Neuronal stem cell (in vitro differentiated cells): ENCODE measurements around the gene TGFBR2.

Experiments
- DNase-seq: peaks from one replicate; pipeline ENCODE4 v3.0.0-alpha.2; 2013; ENCODE audit warnings: low spot score
- H2AFZ ChIP-seq: one replicate; pipeline ENCODE4 v1.6.1; 2013; ENCODE audit warnings: mild to moderate bottlenecking, low read length, inconsistent platforms
- H2AK5ac ChIP-seq: 2 replicates; pipeline ENCODE4 v1.6.1; 2013; ENCODE audit warnings: low read depth, mild to moderate bottlenecking, inconsistent platforms, low read length, moderate library complexity, mixed read lengths
- H2BK120ac ChIP-seq: 2 replicates; pipeline ENCODE4 v1.6.1; 2013; ENCODE audit warnings: low read depth, mild to moderate bottlenecking, inconsistent platforms, low read length, moderate library complexity, mixed read lengths
- H2BK12ac ChIP-seq: one replicate; pipeline ENCODE4 v1.6.1; 2013; ENCODE audit warnings: low read length, inconsistent platforms
- H2BK15ac ChIP-seq: 2 replicates; pipeline ENCODE4 v1.6.1; 2013; ENCODE audit warnings: mild to moderate bottlenecking, low read length, inconsistent platforms, mixed read lengths
- H2BK5ac ChIP-seq: one replicate; pipeline ENCODE4 v1.6.1; 2013; ENCODE audit warnings: inconsistent platforms, mild to moderate bottlenecking, low read length, moderate library complexity
- H3K14ac ChIP-seq: one replicate; pipeline ENCODE4 v1.6.1; 2013; ENCODE audit warnings: low read length, inconsistent platforms
- H3K18ac ChIP-seq: 2 replicates; pipeline ENCODE4 v1.6.1; 2013; ENCODE audit warnings: low read length, inconsistent platforms
- H3K23ac ChIP-seq: 2 replicates; pipeline ENCODE4 v1.6.1; 2013; ENCODE audit warnings: low read depth, mild to moderate bottlenecking, mixed read lengths, low read length, inconsistent platforms; ENCODE audit not compliant: poor library complexity
- H3K27ac ChIP-seq: replicated peaks from 3 replicates; pipeline ENCODE4 v1.5.1; 2013; ENCODE audit warnings: low read length, inconsistent platforms
- H3K27me3 ChIP-seq, 3 experiments: 2 replicates each; pipeline ENCODE4 v1.6.1; 2013; ENCODE audit warnings: low read length in 3 of 3, mild to moderate bottlenecking in 2 of 3, inconsistent platforms in 1 of 3, low read depth in 1 of 3, mixed read lengths in 1 of 3, moderate library complexity in 1 of 3; ENCODE audit not compliant: control insufficient read depth in 3 of 3, insufficient read depth in 3 of 3
- H3K36me3 ChIP-seq, 2 donors: replicated peaks in 1 of 2; 2 replicates each; pipeline ENCODE4 v1.6.1; 2013; ENCODE audit warnings: low read length in 2 of 2; ENCODE audit not compliant: control insufficient read depth in 2 of 2, insufficient read depth in 2 of 2
- H3K4ac ChIP-seq: 2 replicates; pipeline ENCODE4 v1.6.1; 2013; ENCODE audit warnings: inconsistent platforms, mild to moderate bottlenecking, low read length, moderate library complexity
- H3K4me1 ChIP-seq, 2 donors: 1 replicate in 1 of 2; 2 replicates in 1 of 2; pipeline ENCODE4 v1.6.1; 2013; ENCODE audit warnings: low read length in 2 of 2, low read depth in 1 of 2; ENCODE audit not compliant: control insufficient read depth in 2 of 2, insufficient read depth in 1 of 2
- H3K4me2 ChIP-seq: one replicate; pipeline ENCODE4 v1.6.1; 2013; ENCODE audit warnings: mild to moderate bottlenecking, low read length, inconsistent platforms; ENCODE audit not compliant: insufficient read depth, poor library complexity, severe bottlenecking
- H3K4me3 ChIP-seq, 2 donors: 2 replicates each; pipeline ENCODE4 v1.5.1; 2013; ENCODE audit warnings: low read length in 2 of 2, mild to moderate bottlenecking in 2 of 2, inconsistent platforms in 1 of 2, moderate library complexity in 1 of 2
- H3K79me1 ChIP-seq: one replicate; pipeline ENCODE4 v1.6.1; 2013; ENCODE audit warnings: low read depth, mild to moderate bottlenecking, inconsistent platforms, low read length, moderate library complexity
- H3K9ac ChIP-seq: one replicate; pipeline ENCODE4 v1.6.1; 2013; ENCODE audit warnings: mild to moderate bottlenecking, low read depth, low read length, inconsistent platforms; ENCODE audit not compliant: poor library complexity
- H3K9me3 ChIP-seq, 2 donors: replicated peaks in 1 of 2; 2 replicates each; pipeline versions ENCODE3 to v1.6.1; 2013; ENCODE audit warnings: low read length in 2 of 2, mild to moderate bottlenecking in 2 of 2, inconsistent platforms in 1 of 2, low read depth in 1 of 2, mixed read lengths in 1 of 2, moderate library complexity in 1 of 2; ENCODE audit not compliant: control insufficient read depth in 2 of 2, insufficient read depth in 1 of 2
- H4K8ac ChIP-seq: one replicate; pipeline ENCODE4 v1.6.1; 2013; ENCODE audit warnings: low read depth, mild to moderate bottlenecking, inconsistent platforms, low read length, moderate library complexity
- H4K91ac ChIP-seq: one replicate; pipeline ENCODE4 v1.6.1; 2013; ENCODE audit warnings: low read length, low read depth, mild to moderate bottlenecking, inconsistent platforms; ENCODE audit not compliant: poor library complexity
- WGBS, 2 donors: extraction: QIAGEN DNeasy Blood & Tissue Kit; methylation state at CpG; one replicate each; pipeline ENCODE4 v1.1.7; 2013; ENCODE audit warnings: missing lambda C conversion rate in 2 of 2, mixed read lengths in 1 of 2; ENCODE audit not compliant: insufficient read length in 2 of 2, insufficient replicate concordance in 1 of 2; ENCODE audit errors: extremely low coverage in 2 of 2; 5-methylcytosine and 5-hydroxymethylcytosine counted together

TGFBR2 gene

DNA sequence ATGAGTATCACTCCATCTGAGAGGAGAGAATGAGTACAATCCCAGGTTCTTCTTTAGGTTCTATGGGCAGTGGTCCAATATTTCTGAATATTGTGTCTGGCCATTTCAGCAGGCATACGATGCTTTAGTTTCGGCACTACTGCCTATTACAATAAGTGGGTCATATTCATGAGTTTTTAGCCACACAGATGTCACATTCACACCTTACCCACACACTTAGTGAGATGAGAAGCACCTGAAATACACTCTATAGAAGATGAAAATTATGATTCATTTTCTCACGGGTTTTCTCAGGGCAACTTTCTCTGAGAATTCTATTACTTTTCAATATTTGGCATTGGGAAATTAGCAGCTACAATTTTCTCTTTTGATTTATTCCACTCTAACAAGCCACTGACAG, 132.2 kb downstream of the TGFBR2 start:
- Histone ChIP-seq H3K4me3 (no peak overlapping the region), H4K91ac (no peak overlapping the region), H4K8ac (no peak overlapping the region), H3K4me1 (peaks cover 0 to 2% of the 10 kb centered on the region in 2 donors), H3K23ac (no peak overlapping the region), H3K18ac (no peak overlapping the region), H3K14ac (no peak overlapping the region), H3K79me1 (no peaks in the 10 kb centered on the region), H2AK5ac (no peak overlapping the region), H2BK12ac (no peak overlapping the region), H3K9ac (no peak overlapping the region), H2BK120ac (no peak overlapping the region), H3K27me3 (no peaks in the 10 kb centered on the region), H3K27ac (no peak overlapping the region), H3K36me3 (no peaks in the 10 kb centered on the region), H3K4ac (no peak overlapping the region), H3K9me3 (no peaks in the 10 kb centered on the region), H2AFZ (no peak overlapping the region), H2BK5ac (no peak overlapping the region), H2BK15ac (no peak overlapping the region), H3K4me2 (no peak overlapping the region)
- WGBS, 2 donors: no CpG with 5 or more reads among the region's 3 CpGs
- DNase-seq: no peak

DNA sequence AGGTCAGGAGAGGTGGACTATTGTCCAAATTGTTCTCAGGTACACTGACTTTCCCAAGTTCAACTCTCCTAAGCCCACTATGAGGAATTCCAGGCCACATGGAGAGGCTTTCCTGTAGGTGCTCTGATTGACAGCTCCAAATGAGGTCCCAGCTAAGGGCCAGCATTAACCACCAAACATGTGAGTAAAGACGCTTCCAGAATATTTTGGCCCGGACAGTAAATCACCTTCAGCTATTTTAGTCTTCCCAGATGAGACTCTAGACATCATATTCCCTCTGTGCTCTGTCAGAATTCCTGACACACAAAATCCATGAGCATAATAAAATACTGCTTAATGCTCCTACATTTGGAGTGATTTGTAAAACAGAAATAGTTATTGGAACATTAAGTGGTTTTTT, 135.5 kb downstream of the TGFBR2 start:
- no peak overlapping the region for H3K4me2 ChIP-seq
- peaks cover 0 to 2% of the 10 kb centered on the region in 2 donors for H3K4me1 ChIP-seq
- no peak overlapping the region for H3K9ac ChIP-seq
- no peak overlapping the region for H3K27ac ChIP-seq
- no peaks in the 10 kb centered on the region for H3K36me3 ChIP-seq
- H3K79me1 ChIP-seq: no peaks in the 10 kb centered on the region
- no CpG with 5 or more reads among the region's 2 CpGs for WGBS, 2 donors
- H3K27me3 ChIP-seq: no peaks in the 10 kb centered on the region
- H2BK5ac ChIP-seq: no peak overlapping the region
- no peak overlapping the region for H4K8ac ChIP-seq
- H3K23ac ChIP-seq: no peak overlapping the region
- H3K18ac ChIP-seq: no peak overlapping the region
- no peak overlapping the region for H3K4me3 ChIP-seq
- no peak overlapping the region for H2BK120ac ChIP-seq
- H3K14ac ChIP-seq: no peak overlapping the region
- DNase-seq: no peak
- no peak overlapping the region for H4K91ac ChIP-seq
- H3K9me3 ChIP-seq: no peaks in the 10 kb centered on the region
- H2BK12ac ChIP-seq: no peak overlapping the region
- no peak overlapping the region for H2AK5ac ChIP-seq
- no peak overlapping the region for H3K4ac ChIP-seq
- no peak overlapping the region for H2BK15ac ChIP-seq
- no peak overlapping the region for H2AFZ ChIP-seq

DNA sequence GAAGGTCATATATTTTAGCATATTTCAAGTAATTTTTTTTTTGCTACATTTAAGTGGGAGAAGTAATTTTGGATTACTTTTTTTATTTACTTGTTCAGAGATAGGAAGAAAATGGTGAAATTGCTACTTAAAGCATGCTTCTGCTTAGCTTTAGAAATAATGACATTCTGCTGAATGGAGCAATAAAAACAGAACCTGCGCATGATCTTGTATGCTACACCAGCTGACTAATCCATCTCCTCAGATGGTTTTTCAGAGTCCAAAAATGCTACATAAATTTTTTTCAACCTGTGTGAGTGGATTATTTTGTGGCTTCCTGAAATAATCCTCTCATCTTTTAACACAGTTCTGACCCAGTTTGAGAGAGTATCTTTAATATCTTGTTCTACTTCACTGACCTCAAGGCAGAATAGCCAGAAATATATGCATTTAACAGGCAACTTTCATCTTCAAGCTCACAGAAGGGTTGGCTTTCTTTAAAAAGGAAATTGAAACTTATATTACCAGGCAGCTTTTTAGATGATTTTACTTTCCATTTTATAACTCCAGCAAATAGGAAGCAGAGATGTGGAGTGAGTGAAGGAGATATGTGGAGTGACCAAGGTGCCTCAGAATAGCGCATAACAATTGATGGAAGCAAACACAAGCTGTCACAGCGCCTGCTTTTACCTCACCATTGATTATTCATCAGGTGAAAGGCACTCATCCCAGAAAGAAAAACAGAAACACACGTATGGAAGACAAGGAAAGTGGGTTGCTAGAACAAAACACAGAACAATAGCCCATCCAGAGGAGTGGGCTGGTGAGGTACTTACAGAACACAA, 136.6 kb downstream of the TGFBR2 start:
- Histone ChIP-seq H2AFZ (no peak overlapping the region), H3K23ac (no peak overlapping the region), H2BK15ac (no peak overlapping the region), H2AK5ac (no peak overlapping the region), H3K79me1 (no peaks in the 10 kb centered on the region), H4K8ac (no peak overlapping the region), H2BK120ac (no peak overlapping the region), H3K9ac (no peak overlapping the region), H3K27me3 (no peaks in the 10 kb centered on the region), H2BK12ac (no peak overlapping the region), H3K36me3 (no peaks in the 10 kb centered on the region), H3K4me3 (no peak overlapping the region), H3K14ac (no peak overlapping the region), H3K4me1 (peaks cover 0 to 2% of the 10 kb centered on the region in 2 donors), H3K27ac (no peak overlapping the region), H2BK5ac (no peak overlapping the region), H3K4me2 (no peak overlapping the region), H4K91ac (no peak overlapping the region), H3K4ac (no peak overlapping the region), H3K18ac (no peak overlapping the region), H3K9me3 (no peaks in the 10 kb centered on the region)
- WGBS, 2 donors: no CpG with 5 or more reads among the region's 4 CpGs
- no peak for DNase-seq
